Brain microvascular endothelial cell (primary cell): ENCODE data around the gene PTDSS2.

Experiments used
- DNase-seq: peaks from one replicate; pipeline ENCODE4 v3.0.0-alpha.2; 2020
- H3K27ac ChIP-seq: fragments of 250-450 bp; sonication (Bioruptor Pico); 2 replicates; pipeline ENCODE4 v1.5.1; 2020; ENCODE audit warnings: mild to moderate bottlenecking, moderate library complexity
- H3K27me3 ChIP-seq: fragments of 250-450 bp; sonication (Bioruptor Pico); replicated peaks from 2 replicates; pipeline ENCODE4 v1.5.1; 2020; ENCODE audit warnings: mild to moderate bottlenecking
- H3K36me3 ChIP-seq: fragments of 250-450 bp; sonication (Bioruptor Pico); replicated peaks from 2 replicates; pipeline ENCODE4 v1.5.1; 2020; ENCODE audit warnings: mild to moderate bottlenecking
- H3K4me3 ChIP-seq: 2 replicates; pipeline ENCODE4 v1.5.1; 2011; ENCODE audit warnings: low read depth, mild to moderate bottlenecking, control low read depth, low read length, moderate library complexity
- in situ Hi-C: cut with HindIII; loops from 2 replicates; pipeline ENCODE4 v1.10.0; 2017; ENCODE audit warnings: low sequenced_read_pairs, low pct_ligation_motif_present
- TF ChIP-seq, protein P1 (sequence below): IDR thresholded peaks from 2 replicates; pipeline ENCODE4 v1.5.1; 2011; ENCODE audit warnings: low read depth, mild to moderate bottlenecking, moderate library complexity, low read length, control low read depth, inconsistent platforms; ENCODE audit errors: missing control alignments

The PTDSS2 gene

DNA sequence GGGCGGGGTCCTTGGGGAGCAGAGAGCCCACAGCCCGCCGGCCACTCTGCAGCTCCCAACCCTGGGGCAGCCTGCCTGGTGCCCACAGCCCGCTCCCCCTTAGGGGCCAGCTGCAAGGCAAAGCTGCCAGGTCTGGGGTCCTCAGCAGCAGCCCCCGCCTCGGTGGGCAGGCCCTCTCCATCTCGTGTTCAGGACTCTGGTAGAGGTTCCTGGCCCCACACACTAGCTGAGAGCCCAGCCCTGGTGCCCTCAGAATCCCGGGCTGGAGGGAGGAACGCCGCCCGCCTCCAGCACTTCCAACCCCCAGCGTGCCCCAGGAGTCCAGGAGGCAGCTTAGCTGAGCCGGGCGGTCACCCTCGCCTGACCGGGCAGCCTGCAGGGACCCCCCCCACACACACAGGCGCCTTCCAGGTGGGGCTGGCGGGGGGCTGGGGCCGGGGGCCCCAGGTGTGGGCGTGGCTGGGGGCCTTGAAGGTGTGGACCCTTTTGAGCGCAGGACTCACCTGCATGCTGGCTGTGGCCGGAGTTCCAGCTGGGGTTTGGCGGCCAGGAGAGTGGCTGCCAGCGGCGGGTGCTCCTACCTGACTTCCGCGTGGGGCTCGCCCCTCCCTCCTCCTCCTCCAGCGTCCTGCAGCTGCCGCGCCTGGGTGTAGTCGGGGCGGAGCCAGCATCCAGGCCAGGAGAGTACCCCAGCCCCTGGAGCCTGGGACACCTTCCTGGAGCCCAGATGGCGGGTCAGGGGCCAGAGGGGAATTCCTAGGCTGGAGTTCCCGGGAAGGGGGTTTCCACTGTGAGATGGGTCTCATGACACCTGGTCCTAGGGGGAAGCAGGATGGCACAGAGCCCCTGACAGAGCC lies 8.4 kb upstream of the PTDSS2 start, which contains the start of gene ANO9:
Gene ANO9 (minus strand): TSS at position 594 of the 857 bp plus-strand sequence. CDS start 85 bp downstream, at position 509.
- TF ChIP-seq, protein P1, sequence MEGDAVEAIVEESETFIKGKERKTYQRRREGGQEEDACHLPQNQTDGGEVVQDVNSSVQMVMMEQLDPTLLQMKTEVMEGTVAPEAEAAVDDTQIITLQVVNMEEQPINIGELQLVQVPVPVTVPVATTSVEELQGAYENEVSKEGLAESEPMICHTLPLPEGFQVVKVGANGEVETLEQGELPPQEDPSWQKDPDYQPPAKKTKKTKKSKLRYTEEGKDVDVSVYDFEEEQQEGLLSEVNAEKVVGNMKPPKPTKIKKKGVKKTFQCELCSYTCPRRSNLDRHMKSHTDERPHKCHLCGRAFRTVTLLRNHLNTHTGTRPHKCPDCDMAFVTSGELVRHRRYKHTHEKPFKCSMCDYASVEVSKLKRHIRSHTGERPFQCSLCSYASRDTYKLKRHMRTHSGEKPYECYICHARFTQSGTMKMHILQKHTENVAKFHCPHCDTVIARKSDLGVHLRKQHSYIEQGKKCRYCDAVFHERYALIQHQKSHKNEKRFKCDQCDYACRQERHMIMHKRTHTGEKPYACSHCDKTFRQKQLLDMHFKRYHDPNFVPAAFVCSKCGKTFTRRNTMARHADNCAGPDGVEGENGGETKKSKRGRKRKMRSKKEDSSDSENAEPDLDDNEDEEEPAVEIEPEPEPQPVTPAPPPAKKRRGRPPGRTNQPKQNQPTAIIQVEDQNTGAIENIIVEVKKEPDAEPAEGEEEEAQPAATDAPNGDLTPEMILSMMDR = no peak
- Histone ChIP-seq H3K27ac (no peak within 1 kb of the TSS), H3K27me3 (no peaks in the 10 kb centered on the region), H3K36me3 (no peaks in the 10 kb centered on the region), H3K4me3 (no peak within 1 kb of the TSS)
- in situ Hi-C loops = no loop called here
- DNase-seq = no peak

DNA sequence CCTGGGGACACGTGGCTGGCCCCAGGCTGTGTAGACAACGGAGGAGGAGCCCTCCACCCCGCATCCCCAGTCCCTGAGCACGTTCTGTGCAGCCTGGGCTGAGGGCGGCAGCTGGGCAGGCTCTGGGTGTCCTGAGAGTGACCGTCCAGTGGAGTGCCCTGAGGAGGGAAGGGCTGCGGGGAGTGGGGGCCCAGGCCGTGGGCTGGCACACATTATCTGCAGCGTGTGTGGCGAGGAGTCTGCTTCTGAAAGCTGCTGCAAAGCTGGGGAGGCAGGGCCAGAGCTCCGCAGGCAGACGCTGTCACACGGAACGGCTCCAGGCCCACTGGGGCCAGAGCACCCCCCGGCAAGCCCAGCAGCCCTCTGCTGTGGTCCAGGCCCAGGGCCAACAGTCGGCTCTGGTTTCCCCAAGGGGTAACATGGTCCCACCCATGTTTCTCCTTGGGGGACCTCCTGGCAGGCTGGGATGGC lies 7.4 kb upstream of the PTDSS2 start:
- in situ Hi-C loops = no loop called here
- H3K4me3 ChIP-seq = no peak overlapping the region
- H3K27me3 ChIP-seq = no peaks in the 10 kb centered on the region
- no peaks in the 10 kb centered on the region for H3K36me3 ChIP-seq
- TF ChIP-seq, protein P1 = no peak
- no peak overlapping the region for H3K27ac ChIP-seq
- DNase-seq = no peak

DNA sequence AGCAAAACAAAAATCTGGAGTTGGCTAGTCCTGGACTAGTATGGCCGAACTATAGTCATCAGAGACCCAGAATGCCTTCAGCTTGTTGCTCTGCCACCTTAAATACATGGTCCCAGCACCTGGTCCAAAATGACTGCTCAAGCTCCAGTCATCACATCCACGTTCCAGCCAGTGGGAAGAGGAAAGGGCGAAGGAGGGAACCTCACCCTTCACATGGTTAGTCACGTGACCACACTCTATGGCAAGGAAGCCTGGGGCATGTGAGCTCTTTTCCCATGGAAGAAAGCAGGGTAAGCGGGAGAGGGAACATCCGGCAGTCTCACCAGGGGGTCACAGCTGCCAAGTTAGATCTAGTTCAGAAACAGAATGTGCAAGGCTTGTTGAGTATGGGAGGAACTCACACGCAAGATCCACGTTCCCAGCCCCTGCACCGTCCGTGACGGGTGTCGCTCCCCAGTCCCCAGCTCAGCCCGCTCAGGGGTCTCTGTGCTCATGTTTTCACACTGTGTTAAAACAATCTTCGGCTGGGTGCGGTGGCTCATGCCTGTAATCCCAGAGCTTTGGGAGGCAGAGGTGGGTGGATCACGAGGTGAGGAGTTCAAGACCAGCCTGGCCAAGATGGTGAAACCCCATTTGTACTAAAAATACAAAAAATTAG lies 6.4 kb upstream of the PTDSS2 start:
- in situ Hi-C loops = no loop called here
- TF ChIP-seq, protein P1 = no peak
- Histone ChIP-seq H3K36me3 (no peaks in the 10 kb centered on the region), H3K27me3 (no peaks in the 10 kb centered on the region), H3K4me3 (no peak overlapping the region), H3K27ac (no peak overlapping the region)
- peak; percentile 57 for DNase-seq

DNA sequence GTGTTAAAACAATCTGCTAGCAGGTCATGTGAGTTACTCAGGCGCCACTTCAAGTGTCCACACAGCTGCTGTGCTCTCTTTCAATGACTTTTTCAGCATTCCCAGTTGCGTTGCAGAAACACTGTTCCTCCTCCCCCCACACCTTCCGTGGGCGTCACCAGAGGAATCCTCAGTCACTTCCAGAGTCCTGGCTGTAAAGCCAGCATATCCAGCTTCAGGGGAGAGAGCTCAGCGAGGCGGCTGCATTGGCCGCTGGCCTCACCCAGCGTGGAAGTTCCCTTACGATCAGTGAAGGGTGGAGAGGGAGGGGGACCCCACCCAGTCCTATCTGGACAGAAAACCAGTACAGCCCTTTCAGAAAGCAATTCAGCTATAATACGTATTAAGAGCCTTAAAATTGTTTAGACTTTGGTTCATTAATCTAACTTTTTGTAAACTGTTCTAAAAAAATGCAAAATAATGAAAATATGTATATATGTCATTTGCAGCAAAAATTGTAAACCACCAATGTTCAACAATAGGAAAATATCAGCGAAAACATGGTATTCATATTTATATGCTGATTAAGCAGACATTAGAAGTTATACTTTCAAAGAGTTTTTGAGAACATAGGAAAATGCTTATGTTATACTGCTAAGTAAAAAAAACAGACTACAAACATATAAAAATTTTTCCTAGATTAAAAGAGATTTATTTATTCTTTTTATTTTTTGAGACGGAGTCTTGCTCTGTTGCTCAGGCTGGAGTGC lies 5.5 kb upstream of the PTDSS2 start:
- no peaks in the 10 kb centered on the region for H3K36me3 ChIP-seq
- H3K4me3 ChIP-seq = no peak overlapping the region
- no peaks in the 10 kb centered on the region for H3K27me3 ChIP-seq
- in situ Hi-C loops = no loop called here
- DNase-seq = no peak
- TF ChIP-seq, protein P1 = no peak
- H3K27ac ChIP-seq = no peak overlapping the region

DNA sequence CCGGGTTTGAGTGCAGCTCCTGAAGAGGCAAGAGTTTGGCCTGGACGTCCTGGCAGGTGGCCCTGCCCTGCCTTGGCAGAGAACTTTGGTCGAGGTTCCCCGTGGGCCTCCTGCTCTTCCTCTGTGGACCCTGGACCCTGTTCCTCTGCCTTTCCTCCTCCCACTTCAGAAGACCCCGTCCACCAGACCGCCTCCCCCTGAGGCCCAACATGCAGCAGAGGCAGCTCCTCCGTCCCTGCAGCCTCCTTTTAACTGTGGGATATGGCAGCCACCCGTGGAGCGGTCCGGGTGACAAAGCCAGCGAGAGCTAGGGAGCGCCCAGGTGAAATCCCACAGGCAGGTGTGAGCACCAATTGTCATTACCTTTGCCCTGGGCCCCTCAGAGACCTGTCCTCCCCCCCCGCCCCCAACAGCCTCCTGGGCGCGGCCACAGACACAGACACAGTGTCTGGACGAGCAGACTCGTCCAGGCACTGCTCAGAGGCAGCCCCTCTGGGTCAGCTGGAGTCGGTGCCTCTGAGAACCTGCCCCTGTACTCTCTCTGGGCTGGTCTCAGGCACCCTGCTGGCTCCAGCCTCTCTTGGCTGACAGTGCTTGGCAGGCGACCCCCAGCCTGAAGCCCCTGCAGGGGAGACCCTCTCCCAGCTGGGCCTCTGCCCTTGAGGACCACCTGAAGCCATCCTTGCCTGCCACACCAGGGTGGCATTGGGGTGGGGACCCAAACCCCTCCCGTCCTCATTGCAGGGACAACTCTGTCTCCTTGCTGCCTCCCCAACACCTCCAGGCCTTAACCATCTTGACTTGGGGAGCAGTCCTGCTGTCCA lies 4.1 kb upstream of the PTDSS2 start:
- TF ChIP-seq, protein P1 = no peak
- no peaks in the 10 kb centered on the region for H3K27me3 ChIP-seq
- no peak for DNase-seq
- in situ Hi-C loops = no loop called here
- H3K4me3 ChIP-seq = no peak overlapping the region
- H3K36me3 ChIP-seq = no peaks in the 10 kb centered on the region
- H3K27ac ChIP-seq = no peak overlapping the region
